ENCODE data around the gene KIF11.

The KIF11 gene

GRCh38 chr10:92681306-92681834 lies 88.4 kb downstream of the KIF11 start:
- DNase-seq (ENCODE audit: low read depth): no peak

- no peak for DNase-seq (ENCODE audit: low read depth)
Observed at GRCh38 chr10:92688573-92688926, 95.6 kb downstream of the KIF11 start.

GRCh38 chr10:92688927-92689662 lies 96.2 kb downstream of the KIF11 start:
- no peak for DNase-seq (ENCODE audit: low read depth)

GRCh38 chr10:92689663-92690210 lies 96.8 kb downstream of the KIF11 start, which contains the start of gene HHEX:
Gene HHEX, plus strand, starts transcription at chr10:92689955. Its CDS starts 32 bp downstream, at chr10:92689987.
- no peak for DNase-seq (ENCODE audit: low read depth)

GRCh38 chr10:92690211-92690914 lies 97.4 kb downstream of the KIF11 start:
- DNase-seq (ENCODE audit: low read depth): peak; percentile 40

GRCh38 chr10:92690915-92691590 lies 98.1 kb downstream of the KIF11 start:
- DNase-seq (ENCODE audit: low read depth): no peak

- DNase-seq (ENCODE audit: low read depth): no peak
Observed at GRCh38 chr10:92691591-92692079, 98.7 kb downstream of the KIF11 start.

- no peak for DNase-seq (ENCODE audit: low read depth)
Observed at GRCh38 chr10:92692080-92692671, 99.2 kb downstream of the KIF11 start.

- DNase-seq (ENCODE audit: low read depth): no peak
Observed at GRCh38 chr10:92692697-92693533, 100.0 kb downstream of the KIF11 start.

GRCh38 chr10:92693534-92693893 lies 100.6 kb downstream of the KIF11 start:
- no peak for DNase-seq (ENCODE audit: low read depth)

GRCh38 chr10:92695679-92696605 lies 103.0 kb downstream of the KIF11 start:
- no peak for DNase-seq (ENCODE audit: low read depth)

- DNase-seq (ENCODE audit: low read depth): no peak
Observed at GRCh38 chr10:92696606-92697383, 103.9 kb downstream of the KIF11 start.

- no peak for DNase-seq (ENCODE audit: low read depth)
Observed at GRCh38 chr10:92697663-92698511, 105.0 kb downstream of the KIF11 start.

GRCh38 chr10:92699193-92699517 lies 106.2 kb downstream of the KIF11 start:
- DNase-seq (ENCODE audit: low read depth): no peak

- no peak for DNase-seq (ENCODE audit: low read depth)
Observed at GRCh38 chr10:92699518-92700381, 106.8 kb downstream of the KIF11 start.

- no peak for DNase-seq (ENCODE audit: low read depth)
Observed at GRCh38 chr10:92702301-92702916, 109.5 kb downstream of the KIF11 start.
